ENCODE results near the gene CALCA.

Gene CALCA

GRCh38 chr11:14949437-14950147 lies 22.6 kb downstream of the CALCA start:
- ChIA-PET CTCF (interaction anchor here (0.9 kb wide), 1 partner anchor 41 kb away, joined by 4 read pairs; no protein-coding TSS in a partner anchor), POLR2A (ENCODE audit: low non-redundant PET) (no interaction called here)
- H3K27ac ChIP-seq = no peak overlapping the region
- TF ChIP-seq CTCF (conservative IDR thresholded peaks at IDR 0.05; ENCODE audit: low read depth) = no peak
- DNase-seq (ENCODE audit: low spot score) = no peak

GRCh38 chr11:14942745-14943144 lies 29.4 kb downstream of the CALCA start:
- ChIA-PET POLR2A (ENCODE audit: low non-redundant PET) (no interaction called here), CTCF (interaction anchor here (1.1 kb wide), 1 partner anchor 24 kb away, joined by 3 read pairs; no protein-coding TSS in a partner anchor)
- no peak overlapping the region for H3K27ac ChIP-seq
- no peak for DNase-seq (ENCODE audit: low spot score)
- no peak for TF ChIP-seq CTCF (conservative IDR thresholded peaks at IDR 0.05; ENCODE audit: low read depth)

GRCh38 chr11:14938936-14939335 lies 33.2 kb downstream of the CALCA start:
- no peak for DNase-seq (ENCODE audit: low spot score)
- TF ChIP-seq CTCF (conservative IDR thresholded peaks at IDR 0.05; ENCODE audit: low read depth) = no peak
- CTCF ChIA-PET = no interaction called here
- no peak overlapping the region for H3K27ac ChIP-seq
- POLR2A ChIA-PET (ENCODE audit: low non-redundant PET) = no interaction called here

GRCh38 chr11:14934641-14935351 lies 37.4 kb downstream of the CALCA start:
- POLR2A ChIA-PET (ENCODE audit: low non-redundant PET) = no interaction called here
- DNase-seq (ENCODE audit: low spot score) = no peak
- CTCF ChIA-PET = no interaction called here
- TF ChIP-seq CTCF (conservative IDR thresholded peaks at IDR 0.05; ENCODE audit: low read depth) = no peak
- no peak overlapping the region for H3K27ac ChIP-seq

GRCh38 chr11:14932447-14932846 lies 39.7 kb downstream of the CALCA start:
- no peak overlapping the region for H3K27ac ChIP-seq
- no peak for DNase-seq (ENCODE audit: low spot score)
- POLR2A ChIA-PET (ENCODE audit: low non-redundant PET) = no interaction called here
- CTCF ChIA-PET = no interaction called here
- TF ChIP-seq CTCF (conservative IDR thresholded peaks at IDR 0.05; ENCODE audit: low read depth) = no peak

GRCh38 chr11:14930369-14930768 lies 41.8 kb downstream of the CALCA start:
- H3K27ac ChIP-seq = no peak overlapping the region
- DNase-seq (ENCODE audit: low spot score) = no peak
- no peak for TF ChIP-seq CTCF (conservative IDR thresholded peaks at IDR 0.05; ENCODE audit: low read depth)
- POLR2A ChIA-PET (ENCODE audit: low non-redundant PET) = no interaction called here
- CTCF ChIA-PET = no interaction called here
